Sigmoid colon (tissue), 7 donors: Measurements from ENCODE around the gene ARG2. TPM values are rescaled to one million over a fixed set of nuclear protein-coding genes. Genes with fewer than 3 reads are reported as not detected.

Source experiments
- DNase-seq: peaks from one replicate; pipeline ENCODE4 v3.0.0-alpha.2; 2019
- H3K27ac ChIP-seq, 4 donors: fragments of 200-600 bp; sonication (generic); one replicate each; pipeline ENCODE4 v1.5.1; 2016 to 2019; ENCODE audit warnings: mild to moderate bottlenecking in 1 of 4
- H3K27me3 ChIP-seq, 3 donors: fragments of 200-600 bp; sonication (generic); one replicate each; pipeline ENCODE4 v1.5.1; 2019; ENCODE audit warnings: mild to moderate bottlenecking in 1 of 3
- H3K36me3 ChIP-seq, 4 donors: fragments of 200-600 bp; sonication (generic); one replicate each; pipeline ENCODE4 v1.5.1; 2016 to 2019
- H3K4me1 ChIP-seq, 4 donors: fragments of 200-600 bp; sonication (generic); one replicate each; pipeline ENCODE4 v1.5.1; 2017 to 2019
- H3K4me3 ChIP-seq, 4 donors: fragments of 200-600 bp; sonication (generic); one replicate each; pipeline ENCODE4 v1.5.1; 2017 to 2019; ENCODE audit warnings: mild to moderate bottlenecking in 2 of 4, moderate library complexity in 1 of 4
- H3K9me3 ChIP-seq, 4 donors: fragments of 200-600 bp in 3 of 4; sonication (generic) in 3 of 4; one replicate each; pipeline versions ENCODE4 v1.5.1 to v1.6.1; 2013 to 2019
- EP300 ChIP-seq, 4 donors: sonication (generic); formaldehyde crosslinking; IDR thresholded peaks; one replicate each; pipeline ENCODE4 v1.6.1; 2017; ENCODE audit warnings: antibody characterized with exemption in 4 of 4
- POLR2A ChIP-seq, 2 donors: fragments of 450-650 bp; IDR thresholded peaks; one replicate each; pipeline ENCODE4 v1.6.1; 2016; ENCODE audit warnings: antibody characterized with exemption in 2 of 2, mild to moderate bottlenecking in 2 of 2, moderate library complexity in 2 of 2
- POLR2AphosphoS5 ChIP-seq, 4 donors: sonication (generic); formaldehyde crosslinking; IDR thresholded peaks; one replicate each; pipeline ENCODE4 v1.6.1; 2017; ENCODE audit warnings: antibody characterized with exemption in 4 of 4
- WGBS, 2 donors: extraction: QIAGEN DNeasy Blood & Tissue Kit; methylation state at CpG; one replicate each; pipeline ENCODE4 v1.1.7; 2013; 5-methylcytosine and 5-hydroxymethylcytosine counted together
- intact Hi-C: fragments of 100-400 bp; cut with DNase I; formaldehyde crosslinking; loops from one replicate; pipeline ENCODE4 v1.15.1; 2023
- polyA plus RNA-seq, 3 donors: library from polyadenylated mRNA; stranded (reverse); fragments of 200-250 nt; gene quantifications; one replicate each; pipeline ENCODE4 v1.2.3, GENCODE V29; 2013
- total RNA-seq, 4 donors: library from RNA; depleted of rRNA; stranded (reverse); fragments of >200 nt; gene quantifications; one replicate each; pipeline ENCODE4 v1.1.0, GENCODE V29; 2016
- TF ChIP-seq, protein P1 (sequence below), 4 experiments: fragments of 450-650 bp in 3 of 4; fragments of 200-600 bp in 1 of 4; IDR thresholded peaks; one replicate each; pipeline ENCODE4 v1.5.1; 2016 to 2019; ENCODE audit warnings: antibody characterized with exemption in 4 of 4, mild to moderate bottlenecking in 3 of 4, moderate library complexity in 2 of 4
- donor health status: healthy with polysubstance abuse.
- donor health status: Bipolar disorder and iron deficiency.
- donor health status: healthy.

ARG2 gene
- total and polyA plus RNA-seq, 7 donors, result 0.60 to 59.2 (median 5.7) TPM

DNA sequence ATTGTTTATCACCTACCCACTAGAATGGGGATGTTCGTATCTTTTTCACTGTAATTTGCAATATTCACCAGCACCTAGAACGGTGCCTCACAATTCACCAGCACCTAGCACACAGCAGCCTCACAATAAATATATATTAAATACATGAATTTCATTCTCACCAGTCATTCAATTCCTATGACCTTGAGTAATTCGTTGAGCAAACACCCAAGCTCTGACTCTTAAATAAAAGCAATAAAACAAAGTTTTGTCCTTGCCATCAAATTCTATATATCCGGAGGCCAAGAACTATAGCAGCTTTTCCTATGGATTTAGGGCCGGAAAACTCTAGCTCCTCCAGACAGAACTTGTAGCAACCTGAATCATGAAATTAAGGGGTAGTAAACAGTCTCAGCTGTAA, 53.7 kb downstream of the ARG2 start:
- WGBS, 2 donors, result 14 to 52% methylated on average over 5 of the region's 5 CpGs
- Histone ChIP-seq H3K36me3 (peaks cover 0 to 11% (median 7%) of the 10 kb centered on the region in 4 donors), H3K27ac (peak overlapping the region in 3 of 4 donors; percentile 94 to 98 (median 95)), H3K4me3 (peak overlapping the region; percentile 90 to 99 (median 96)), H3K4me1 (peaks cover 0 to 42% (median 31%) of the 10 kb centered on the region in 4 donors), H3K9me3 (no peaks in the 10 kb centered on the region), H3K27me3 (no peaks in the 10 kb centered on the region)
- intact Hi-C loops, result loop anchor here (5.0 kb wide), 1 partner anchor 71 kb away; the partner anchor contains the start of gene PIGH
- DNase-seq, result no peak
- TF ChIP-seq POLR2A (IDR thresholded peaks at IDR 0.05) (no peak), POLR2AphosphoS5 (IDR thresholded peaks at IDR 0.05) (no peak), EP300 (IDR thresholded peaks at IDR 0.05) (no peak)
- TF ChIP-seq, protein P1, sequence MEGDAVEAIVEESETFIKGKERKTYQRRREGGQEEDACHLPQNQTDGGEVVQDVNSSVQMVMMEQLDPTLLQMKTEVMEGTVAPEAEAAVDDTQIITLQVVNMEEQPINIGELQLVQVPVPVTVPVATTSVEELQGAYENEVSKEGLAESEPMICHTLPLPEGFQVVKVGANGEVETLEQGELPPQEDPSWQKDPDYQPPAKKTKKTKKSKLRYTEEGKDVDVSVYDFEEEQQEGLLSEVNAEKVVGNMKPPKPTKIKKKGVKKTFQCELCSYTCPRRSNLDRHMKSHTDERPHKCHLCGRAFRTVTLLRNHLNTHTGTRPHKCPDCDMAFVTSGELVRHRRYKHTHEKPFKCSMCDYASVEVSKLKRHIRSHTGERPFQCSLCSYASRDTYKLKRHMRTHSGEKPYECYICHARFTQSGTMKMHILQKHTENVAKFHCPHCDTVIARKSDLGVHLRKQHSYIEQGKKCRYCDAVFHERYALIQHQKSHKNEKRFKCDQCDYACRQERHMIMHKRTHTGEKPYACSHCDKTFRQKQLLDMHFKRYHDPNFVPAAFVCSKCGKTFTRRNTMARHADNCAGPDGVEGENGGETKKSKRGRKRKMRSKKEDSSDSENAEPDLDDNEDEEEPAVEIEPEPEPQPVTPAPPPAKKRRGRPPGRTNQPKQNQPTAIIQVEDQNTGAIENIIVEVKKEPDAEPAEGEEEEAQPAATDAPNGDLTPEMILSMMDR (IDR thresholded peaks at IDR 0.05), result no peak

DNA sequence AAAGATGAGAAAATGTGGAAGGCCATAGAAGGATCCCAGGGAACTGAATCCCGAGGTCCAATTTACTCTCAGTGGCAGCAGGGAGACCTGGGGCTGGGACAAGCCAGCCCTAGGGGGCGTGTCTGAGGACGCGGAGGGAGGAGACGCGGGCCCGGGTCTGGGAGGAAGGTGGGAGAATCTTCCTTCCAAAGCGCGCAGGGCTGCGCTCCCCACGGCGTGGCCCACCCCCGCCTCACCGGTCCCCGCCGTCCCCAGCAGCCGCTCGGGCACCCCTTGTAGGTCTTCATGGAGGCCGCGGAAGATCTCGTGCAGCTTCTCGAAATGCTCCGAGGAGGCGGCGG, 54.4 kb downstream of the ARG2 start:
- Histone ChIP-seq H3K9me3 (no peaks in the 10 kb centered on the region), H3K36me3 (peaks cover 0 to 15% (median 7%) of the 10 kb centered on the region in 4 donors), H3K27me3 (no peaks in the 10 kb centered on the region), H3K4me1 (peaks cover 0 to 42% (median 31%) of the 10 kb centered on the region in 4 donors), H3K4me3 (peak overlapping the region; percentile 90 to 99 (median 96)), H3K27ac (peak overlapping the region; percentile 94 to 99 (median 96))
- intact Hi-C loops, result loop anchor here (2.0 to 5.0 kb wide), 2 partner anchors 55 to 72 kb away; partner anchors contain the start of genes ARG2 and PIGH
- peak; percentile 83 for DNase-seq
- TF ChIP-seq, protein P1 (IDR thresholded peaks at IDR 0.05), result peak in 2 of 4 experiments; percentile 19 to 23
- no peak for TF ChIP-seq POLR2AphosphoS5 (IDR thresholded peaks at IDR 0.05)
- WGBS, 2 donors, result 0 to 1% methylated on average over 25 of the region's 25 CpGs

DNA sequence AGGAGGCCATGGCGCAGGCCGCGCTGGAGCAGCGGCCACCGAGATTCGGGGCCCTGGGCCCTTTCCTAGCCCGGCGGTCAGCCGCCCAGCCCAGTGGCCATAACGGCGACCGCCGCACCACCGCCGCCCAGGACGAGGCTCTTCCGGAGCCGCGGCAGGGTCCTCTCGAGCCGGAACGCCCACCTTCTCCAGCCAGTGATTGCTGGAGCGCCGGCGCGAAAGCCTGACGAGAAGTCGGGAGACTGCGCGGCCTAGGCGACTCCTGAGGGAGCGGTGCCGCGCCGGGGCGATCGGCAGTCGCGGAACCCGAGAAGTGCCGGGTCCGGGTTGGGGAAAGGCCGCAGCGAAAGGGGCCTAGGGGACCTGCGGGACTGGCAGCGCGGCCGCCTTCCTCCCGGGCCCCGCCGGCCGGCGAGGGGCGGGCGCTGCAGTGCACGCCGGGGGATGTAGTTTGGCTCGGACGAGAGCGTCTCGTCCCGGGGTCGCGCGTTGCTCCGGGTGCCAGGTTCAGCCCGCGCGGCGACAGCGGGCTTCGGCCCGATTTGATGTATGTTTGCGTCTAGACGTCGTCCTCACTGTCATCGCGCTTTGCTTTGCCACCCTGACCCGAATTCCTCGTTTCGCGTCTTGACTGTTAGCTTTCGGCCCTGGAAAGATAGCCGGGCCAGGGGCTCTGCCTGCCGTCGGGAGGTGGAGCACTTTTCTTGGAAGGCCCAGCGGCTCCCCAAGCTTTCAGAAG, 54.9 kb downstream of the ARG2 start, which contains the start of gene VTI1B:
TSS of gene VTI1B (minus strand) at position 153 of the 739 bp plus-strand sequence. CDS start at position 10, 143 bp downstream.
- TF ChIP-seq POLR2AphosphoS5 (IDR thresholded peaks at IDR 0.05), result peak; percentile 43 to 89 (median 70)
- no peak for TF ChIP-seq EP300 (IDR thresholded peaks at IDR 0.05)
- TF ChIP-seq POLR2A (IDR thresholded peaks at IDR 0.05), result peak; percentile 36 to 49
- TF ChIP-seq, protein P1 (IDR thresholded peaks at IDR 0.05), result peak in 1 of 4 experiments; percentile 7
- Histone ChIP-seq H3K4me3 (peak within 1 kb of the TSS; percentile 90 to 99 (median 96)), H3K9me3 (no peaks in the 10 kb centered on the region), H3K27ac (peak within 1 kb of the TSS; percentile 94 to 99 (median 96)), H3K4me1 (peaks cover 0 to 42% (median 31%) of the 10 kb centered on the region in 4 donors), H3K36me3 (peaks cover 0 to 15% (median 7%) of the 10 kb centered on the region in 4 donors), H3K27me3 (no peaks in the 10 kb centered on the region)
- peak; percentile 80 for DNase-seq
- WGBS, 2 donors, result 0% methylated on average over 87 of the region's 87 CpGs
- intact Hi-C loops, result loop anchor here (1.0 to 5.0 kb wide), 3 partner anchors 21 to 72 kb away; partner anchors contain the start of genes ARG2, PIGH and RDH11

DNA sequence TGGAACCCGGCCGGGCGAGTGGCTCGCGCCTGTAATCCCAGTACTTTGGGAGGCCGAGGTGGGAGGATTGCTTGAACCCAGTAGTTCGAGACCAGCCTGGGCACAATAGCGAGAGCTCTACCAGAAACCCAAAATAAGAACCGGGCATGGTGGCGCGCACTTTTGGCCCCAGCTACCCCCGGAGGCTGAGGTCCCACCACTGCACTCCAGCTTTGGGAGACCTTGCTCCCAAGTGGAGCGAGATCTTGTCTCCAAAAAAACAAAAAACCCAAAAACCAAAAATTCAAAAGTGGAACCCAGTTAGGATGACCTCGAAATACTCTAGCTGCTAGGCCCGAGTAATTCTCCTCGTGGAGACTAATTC, 55.5 kb downstream of the ARG2 start:
- TF ChIP-seq POLR2AphosphoS5 (IDR thresholded peaks at IDR 0.05) (no peak), EP300 (IDR thresholded peaks at IDR 0.05) (no peak), POLR2A (IDR thresholded peaks at IDR 0.05) (no peak)
- TF ChIP-seq, protein P1 (IDR thresholded peaks at IDR 0.05), result no peak
- 33 to 37% methylated on average over 16 of the region's 16 CpGs for WGBS, 2 donors
- H3K4me3 ChIP-seq, result peak overlapping the region; percentile 90 to 99 (median 96)
- intact Hi-C loops, result loop anchor here (1.0 to 2.0 kb wide), 2 partner anchors 20 to 56 kb away; partner anchors contain the start of genes ARG2 and RDH11
- peaks cover 0 to 42% (median 31%) of the 10 kb centered on the region in 4 donors for H3K4me1 ChIP-seq
- H3K27me3 ChIP-seq, result no peaks in the 10 kb centered on the region
- H3K27ac ChIP-seq, result peak overlapping the region; percentile 94 to 99 (median 96)
- no peaks in the 10 kb centered on the region for H3K9me3 ChIP-seq
- DNase-seq, result no peak
- H3K36me3 ChIP-seq, result peaks cover 0 to 19% (median 7%) of the 10 kb centered on the region in 4 donors
